Measurements from ENCODE around the gene EPHB6.

Gene EPHB6

GRCh38 chr7:142864980-142865747 is 10.3 kb downstream of the EPHB6 start:
- DNase-seq, result no peak

- DNase-seq, result no peak
Measured at GRCh38 chr7:142865766-142866165, 10.9 kb downstream of the EPHB6 start.

- no peak for DNase-seq
Measured at GRCh38 chr7:142866361-142867096, 11.7 kb downstream of the EPHB6 start.

GRCh38 chr7:142867097-142867378 is 12.2 kb downstream of the EPHB6 start:
- DNase-seq, result no peak

- DNase-seq, result no peak
Measured at GRCh38 chr7:142867398-142868187, 12.7 kb downstream of the EPHB6 start.

GRCh38 chr7:142868188-142868985 is 13.5 kb downstream of the EPHB6 start:
- no peak for DNase-seq

- DNase-seq, result no peak
Measured at GRCh38 chr7:142868986-142869415, 14.1 kb downstream of the EPHB6 start.

GRCh38 chr7:142869434-142869833 is 14.6 kb downstream of the EPHB6 start:
- DNase-seq, result no peak

- DNase-seq, result no peak
Measured at GRCh38 chr7:142870147-142870559, 15.3 kb downstream of the EPHB6 start.

- no peak for DNase-seq
Measured at GRCh38 chr7:142870566-142871259, 15.8 kb downstream of the EPHB6 start.

- no peak for DNase-seq
Measured at GRCh38 chr7:142871260-142872105, 16.6 kb downstream of the EPHB6 start.

- DNase-seq, result no peak
Measured at GRCh38 chr7:142872106-142872675, 17.3 kb downstream of the EPHB6 start.

- DNase-seq, result no peak
Measured at GRCh38 chr7:142873281-142873784, 18.5 kb downstream of the EPHB6 start.

- no peak for DNase-seq
Measured at GRCh38 chr7:142873871-142874270, 19.0 kb downstream of the EPHB6 start.

GRCh38 chr7:142874409-142874808 is 19.5 kb downstream of the EPHB6 start:
- no peak for DNase-seq

- no peak for DNase-seq
Measured at GRCh38 chr7:142874837-142875236, 20.0 kb downstream of the EPHB6 start.

- no peak for DNase-seq
Measured at GRCh38 chr7:142875456-142875855, 20.6 kb downstream of the EPHB6 start.

GRCh38 chr7:142876236-142876960 is 21.5 kb downstream of the EPHB6 start:
- no peak for DNase-seq

- DNase-seq, result no peak
Measured at GRCh38 chr7:142876991-142877910, 22.4 kb downstream of the EPHB6 start.
